MM.1S (cell line): Measurements from ENCODE around the gene CBX6.

Source experiments
- EZH2 ChIP-seq: fragments of 300-600 bp; sonication (generic); optimal IDR thresholded peaks from 2 replicates; pipeline ENCODE3; 2017; ENCODE audit warnings: low read depth, mild to moderate bottlenecking, antibody characterized with exemption, low read length, mixed read lengths
- EZH2phosphoT487 ChIP-seq: fragments of 300-600 bp; sonication (generic); IDR thresholded peaks from 2 replicates; pipeline ENCODE4 v1.6.1; 2018; ENCODE audit warnings: antibody characterized with exemption, low read length
- TF ChIP-seq, protein P1 (sequence below): fragments of 300-600 bp; sonication (generic); IDR thresholded peaks from 2 replicates; pipeline ENCODE4 v1.5.1; 2016; ENCODE audit warnings: antibody characterized with exemption, low read length, mixed read lengths

DNA sequence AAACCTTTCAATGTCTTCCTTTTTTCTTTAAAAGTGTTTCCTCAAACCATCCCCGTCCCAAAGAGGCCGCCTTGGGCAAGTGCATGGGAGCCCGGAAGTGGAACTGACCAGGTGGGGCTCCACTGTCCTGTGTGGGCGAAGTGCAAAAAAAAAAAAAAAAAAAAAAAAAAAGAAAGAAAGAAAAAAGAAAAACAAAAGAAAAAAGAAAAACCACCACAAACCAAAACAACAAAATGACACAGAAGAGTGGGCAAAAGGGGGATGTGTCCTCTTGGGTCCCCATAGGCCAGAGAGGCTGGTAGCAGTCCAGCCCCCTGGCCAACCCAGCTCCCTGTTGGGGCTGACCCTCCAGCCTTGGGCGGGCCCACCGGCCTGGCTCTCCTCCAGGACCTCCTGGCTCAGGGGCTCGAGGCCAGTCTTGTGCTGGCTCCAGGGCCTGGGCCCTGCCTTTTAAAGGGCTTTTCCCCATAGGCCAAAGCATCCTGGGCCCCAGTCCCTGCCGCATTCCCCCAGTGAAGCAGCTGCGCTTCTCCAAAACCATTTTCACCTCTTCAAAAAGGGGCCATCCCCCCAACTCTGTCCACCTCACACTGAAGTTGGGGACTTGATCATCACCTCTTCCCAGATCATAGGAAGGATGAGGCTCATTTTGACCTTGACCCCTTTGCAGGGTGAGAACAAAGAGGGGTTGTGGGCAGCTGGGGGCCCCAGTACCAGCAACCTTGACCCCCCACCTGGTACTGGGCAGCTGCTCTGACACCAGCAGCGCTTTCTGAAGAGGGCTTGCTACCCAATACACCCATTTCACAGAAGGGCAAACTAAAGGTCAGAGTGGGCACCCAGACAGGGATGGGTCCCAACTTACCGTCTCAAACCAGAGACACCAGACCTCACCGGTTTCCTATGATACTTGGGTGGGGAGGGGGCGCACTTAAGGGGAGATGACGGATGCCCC is 9.4 kb downstream of the CBX6 start:
- TF ChIP-seq, protein P1, sequence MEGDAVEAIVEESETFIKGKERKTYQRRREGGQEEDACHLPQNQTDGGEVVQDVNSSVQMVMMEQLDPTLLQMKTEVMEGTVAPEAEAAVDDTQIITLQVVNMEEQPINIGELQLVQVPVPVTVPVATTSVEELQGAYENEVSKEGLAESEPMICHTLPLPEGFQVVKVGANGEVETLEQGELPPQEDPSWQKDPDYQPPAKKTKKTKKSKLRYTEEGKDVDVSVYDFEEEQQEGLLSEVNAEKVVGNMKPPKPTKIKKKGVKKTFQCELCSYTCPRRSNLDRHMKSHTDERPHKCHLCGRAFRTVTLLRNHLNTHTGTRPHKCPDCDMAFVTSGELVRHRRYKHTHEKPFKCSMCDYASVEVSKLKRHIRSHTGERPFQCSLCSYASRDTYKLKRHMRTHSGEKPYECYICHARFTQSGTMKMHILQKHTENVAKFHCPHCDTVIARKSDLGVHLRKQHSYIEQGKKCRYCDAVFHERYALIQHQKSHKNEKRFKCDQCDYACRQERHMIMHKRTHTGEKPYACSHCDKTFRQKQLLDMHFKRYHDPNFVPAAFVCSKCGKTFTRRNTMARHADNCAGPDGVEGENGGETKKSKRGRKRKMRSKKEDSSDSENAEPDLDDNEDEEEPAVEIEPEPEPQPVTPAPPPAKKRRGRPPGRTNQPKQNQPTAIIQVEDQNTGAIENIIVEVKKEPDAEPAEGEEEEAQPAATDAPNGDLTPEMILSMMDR: no peak
- TF ChIP-seq EZH2 (no peak), EZH2phosphoT487 (no peak)
